LNCAP (cell line): ENCODE measurements around the gene NUDT14.

Experiments used
- CTCF ChIP-seq: fragments of 450-650 bp; IDR thresholded peaks from 2 replicates; pipeline ENCODE4 v1.5.1; 2017; ENCODE audit warnings: mild to moderate bottlenecking

The NUDT14 gene

GRCh38 chr14:105168496-105168978 is 12.6 kb downstream of the NUDT14 start, which contains the start of gene JAG2:
Gene JAG2, minus strand, starts transcription at chr14:105168776. Its CDS starts 356 bp downstream, at chr14:105168420.
- TF ChIP-seq CTCF: no peak

GRCh38 chr14:105168093-105168420 is 13.1 kb downstream of the NUDT14 start:
- TF ChIP-seq CTCF: no peak

GRCh38 chr14:105167303-105168092 is 13.6 kb downstream of the NUDT14 start:
- TF ChIP-seq CTCF: peak; percentile 71

- TF ChIP-seq CTCF: no peak
Observed at GRCh38 chr14:105166571-105167302, 14.4 kb downstream of the NUDT14 start.

GRCh38 chr14:105165761-105166485 is 15.2 kb downstream of the NUDT14 start:
- no peak for TF ChIP-seq CTCF

GRCh38 chr14:105165134-105165704 is 15.9 kb downstream of the NUDT14 start:
- TF ChIP-seq CTCF: no peak
